ENCODE measurements around the gene STX19.

DNA sequence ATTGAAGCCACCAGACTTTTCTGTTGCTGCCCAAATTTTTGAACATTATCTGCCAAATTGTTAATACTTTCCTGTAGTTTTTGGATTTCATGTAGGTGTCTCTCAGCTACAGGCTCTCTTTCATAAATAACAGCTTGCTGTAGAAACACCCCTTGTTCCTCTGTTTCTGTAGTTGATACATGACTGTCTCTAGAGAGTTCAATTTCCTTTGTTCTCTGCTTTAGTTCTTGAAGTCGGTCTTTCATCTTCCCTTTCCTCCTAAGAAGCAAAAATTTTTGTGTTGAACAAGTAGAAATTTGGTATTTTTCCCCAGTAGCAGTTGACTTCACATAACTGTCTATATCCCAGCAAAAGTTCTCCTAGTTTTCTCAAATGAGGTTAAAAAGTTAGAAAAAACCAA is 13.4 kb downstream of the STX19 start:
- TF ChIP-seq POLR2AphosphoS5 (IDR thresholded peaks at IDR 0.05) (no peak), POLR2A (IDR thresholded peaks at IDR 0.05) (no peak)
- TF ChIP-seq, protein P1, sequence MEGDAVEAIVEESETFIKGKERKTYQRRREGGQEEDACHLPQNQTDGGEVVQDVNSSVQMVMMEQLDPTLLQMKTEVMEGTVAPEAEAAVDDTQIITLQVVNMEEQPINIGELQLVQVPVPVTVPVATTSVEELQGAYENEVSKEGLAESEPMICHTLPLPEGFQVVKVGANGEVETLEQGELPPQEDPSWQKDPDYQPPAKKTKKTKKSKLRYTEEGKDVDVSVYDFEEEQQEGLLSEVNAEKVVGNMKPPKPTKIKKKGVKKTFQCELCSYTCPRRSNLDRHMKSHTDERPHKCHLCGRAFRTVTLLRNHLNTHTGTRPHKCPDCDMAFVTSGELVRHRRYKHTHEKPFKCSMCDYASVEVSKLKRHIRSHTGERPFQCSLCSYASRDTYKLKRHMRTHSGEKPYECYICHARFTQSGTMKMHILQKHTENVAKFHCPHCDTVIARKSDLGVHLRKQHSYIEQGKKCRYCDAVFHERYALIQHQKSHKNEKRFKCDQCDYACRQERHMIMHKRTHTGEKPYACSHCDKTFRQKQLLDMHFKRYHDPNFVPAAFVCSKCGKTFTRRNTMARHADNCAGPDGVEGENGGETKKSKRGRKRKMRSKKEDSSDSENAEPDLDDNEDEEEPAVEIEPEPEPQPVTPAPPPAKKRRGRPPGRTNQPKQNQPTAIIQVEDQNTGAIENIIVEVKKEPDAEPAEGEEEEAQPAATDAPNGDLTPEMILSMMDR (IDR thresholded peaks at IDR 0.05): no peak

Measured in suprapubic skin (tissue), 4 donors.